IMR-90 (cell line): ENCODE results near the gene CCNL2. TPM values are rescaled to one million over a fixed set of nuclear protein-coding genes. Genes with fewer than 3 reads are reported as not detected.
"Not testable (repeated sequence)": the region's sequence is repeated elsewhere in the genome, so short reads cannot be mapped to it uniquely, and the experiment has no call there.

Source experiments
- ATAC-seq: fragments of 200-7000 bp; cut with Tn5 transposase; 2 replicates; pipeline ENCODE4 v1.9.1; 2020; ENCODE audit warnings: low read depth, mild to moderate bottlenecking, moderate library complexity
- BruUV-seq: library from RNA; stranded (reverse); fragments of 400-500 nt; replicated peaks from 2 replicates; lab custom pipeline; 2021; lab: Mats Ljungman, UMichigan
- CTCF ChIA-PET: fragments of 300-600 bp; formaldehyde crosslinking; extraction: SDS; loops from one replicate; lab custom pipeline; 2021; ENCODE audit warnings: antibody characterized with exemption; lab: Yijun Ruan, JAX
- POLR2A ChIA-PET: fragments of 300-600 bp; sonication (Branson Sonifier 250); formaldehyde crosslinking; loops from one replicate; lab custom pipeline; 2022; ENCODE audit warnings: antibody characterized with exemption; ENCODE audit not compliant: unreplicated experiment; lab: Charles Lee
- DNase-seq: peaks from one replicate; pipeline ENCODE4 v3.0.0; 2013
- H2AFZ ChIP-seq: replicated peaks from 2 replicates; pipeline ENCODE3; 2013; ENCODE audit warnings: low read length, mild to moderate bottlenecking; ENCODE audit not compliant: poor library complexity
- H2AK5ac ChIP-seq: 2 replicates; pipeline ENCODE4 v1.6.1; 2013; ENCODE audit warnings: low read depth, low read length, inconsistent platforms
- H2AK9ac ChIP-seq: replicated peaks from 2 replicates; pipeline ENCODE3; 2013; ENCODE audit warnings: mild to moderate bottlenecking, low read depth, low read length, moderate library complexity; ENCODE audit not compliant: poor library complexity
- H2BK120ac ChIP-seq: 2 replicates; pipeline ENCODE4 v1.6.1; 2013; ENCODE audit warnings: low read depth, low read length, inconsistent platforms
- H2BK15ac ChIP-seq: 3 replicates; pipeline ENCODE4 v1.6.1; 2013; ENCODE audit warnings: low read depth, low read length, inconsistent platforms
- H2BK20ac ChIP-seq: 2 replicates; pipeline ENCODE4 v1.6.1; 2013; ENCODE audit warnings: low read depth, mild to moderate bottlenecking, inconsistent platforms, low read length, moderate library complexity
- H2BK5ac ChIP-seq: 2 replicates; pipeline ENCODE4 v1.6.1; 2013; ENCODE audit warnings: mild to moderate bottlenecking, low read depth, low read length, inconsistent platforms; ENCODE audit not compliant: poor library complexity, severe bottlenecking
- H3K14ac ChIP-seq: replicated peaks from 2 replicates; pipeline ENCODE4 v1.6.1; 2013; ENCODE audit warnings: low read depth, low read length, inconsistent platforms
- H3K18ac ChIP-seq: 2 replicates; pipeline ENCODE4 v1.6.1; 2013; ENCODE audit warnings: low read depth, low read length, control low read depth
- H3K23ac ChIP-seq: 2 replicates; pipeline ENCODE4 v1.6.1; 2013; ENCODE audit warnings: low read depth, low read length, inconsistent platforms
- H3K27ac ChIP-seq: 2 replicates; pipeline ENCODE4 v1.5.1; 2013; ENCODE audit warnings: mild to moderate bottlenecking, control low read depth, low read length; ENCODE audit not compliant: insufficient read depth
- H3K27me3 ChIP-seq: 2 replicates; pipeline ENCODE4 v1.6.1; 2013; ENCODE audit warnings: low read length; ENCODE audit not compliant: control insufficient read depth, insufficient read depth
- H3K36me3 ChIP-seq: 2 replicates; pipeline ENCODE4 v1.6.1; 2013; ENCODE audit warnings: low read length, mixed read lengths; ENCODE audit not compliant: control insufficient read depth, insufficient read depth
- H3K4ac ChIP-seq: 2 replicates; pipeline ENCODE4 v1.6.1; 2013; ENCODE audit warnings: low read depth, low read length, inconsistent platforms
- H3K4me1 ChIP-seq: 2 replicates; pipeline ENCODE4 v1.6.1; 2013; ENCODE audit warnings: low read length, mixed read lengths; ENCODE audit not compliant: control insufficient read depth, insufficient read depth
- H3K4me2 ChIP-seq: 2 replicates; pipeline ENCODE4 v1.6.1; 2013; ENCODE audit warnings: low read depth, mild to moderate bottlenecking, control low read depth, low read length, moderate library complexity
- H3K4me3 ChIP-seq: 2 replicates; pipeline ENCODE4 v1.5.1; 2013; ENCODE audit warnings: low read depth, mild to moderate bottlenecking, control low read depth, low read length, moderate library complexity; ENCODE audit not compliant: insufficient read depth
- H3K56ac ChIP-seq: 2 replicates; pipeline ENCODE4 v1.6.1; 2013; ENCODE audit warnings: low read length, inconsistent platforms; ENCODE audit not compliant: insufficient read depth; ENCODE audit errors: extremely low read depth
- H3K79me1 ChIP-seq, 2 experiments: 2 replicates each; pipeline ENCODE4 v1.6.1; 2013; ENCODE audit warnings: low read length in 2 of 2, inconsistent platforms in 1 of 2, low read depth in 1 of 2
- H3K9ac ChIP-seq: 2 replicates; pipeline ENCODE4 v1.6.1; 2013; ENCODE audit warnings: low read depth, low read length, control low read depth
- H3K9me1 ChIP-seq: 2 replicates; pipeline ENCODE4 v1.6.1; 2013; ENCODE audit warnings: low read length, inconsistent platforms; ENCODE audit not compliant: insufficient read depth
- H3K9me3 ChIP-seq: 2 replicates; pipeline ENCODE4 v1.6.1; 2013; ENCODE audit warnings: low read length; ENCODE audit not compliant: control insufficient read depth, insufficient read depth
- H4K20me1 ChIP-seq: 2 replicates; pipeline ENCODE4 v1.6.1; 2013; ENCODE audit warnings: low read length, inconsistent platforms; ENCODE audit not compliant: insufficient read depth
- H4K5ac ChIP-seq: 2 replicates; pipeline ENCODE4 v1.6.1; 2013; ENCODE audit warnings: mild to moderate bottlenecking, low read depth, low read length, control low read depth
- H4K8ac ChIP-seq, 2 experiments: 2 replicates each; pipeline ENCODE4 v1.6.1; 2013; ENCODE audit warnings: low read depth in 2 of 2, low read length in 2 of 2, control low read depth in 1 of 2, inconsistent platforms in 1 of 2
- H4K91ac ChIP-seq: 2 replicates; pipeline ENCODE4 v1.6.1; 2013; ENCODE audit warnings: low read depth, low read length, inconsistent platforms; ENCODE audit not compliant: insufficient read depth
- WGBS, 2 experiments: methylation state at CpG; one replicate each; pipeline versions ENCODE4 v1.1.5 to v1.1.7; 2013; ENCODE audit warnings: missing lambda C conversion rate in 2 of 2; ENCODE audit not compliant: insufficient read length in 1 of 2; ENCODE audit errors: extremely low coverage in 2 of 2; 5-methylcytosine and 5-hydroxymethylcytosine counted together
- dilution Hi-C: fragments of 300-500 bp; cut with HindIII; formaldehyde crosslinking; loops from one replicate; pipeline ENCODE4 v1.14.3; 2018; ENCODE audit warnings: low sequenced_read_pairs; ENCODE audit not compliant: unreplicated experiment
- in situ Hi-C: fragments of 300-500 bp; cut with MboI; formaldehyde crosslinking; loops from 3 replicates; pipeline ENCODE4 v1.14.3; 2019; ENCODE audit warnings: low sequenced_read_pairs, inconsistent platforms, mixed read lengths
- intact Hi-C: fragments of 100-400 bp; cut with micrococcal nuclease; formaldehyde crosslinking; loops from 2 replicates; pipeline ENCODE4 v1.10.0; 2022
- polyA plus RNA-seq, 3 experiments: library from polyadenylated mRNA; depleted of rRNA; stranded (reverse); fragments of >200 nt; gene quantifications; 2 replicates each; pipeline ENCODE4 v1.2.3, GENCODE V29; 2012; ENCODE audit warnings: low replicate concordance in 1 of 3
- total RNA-seq: library from RNA; depleted of rRNA; stranded (reverse); fragments of >200 nt; gene quantifications from 2 replicates; pipeline ENCODE4 v1.2.3, GENCODE V29; 2012

The CCNL2 gene
- total and polyA plus RNA-seq, 2 of the 4 experiments (the other 2 are of a cell fraction), result 53.9 to 239 TPM

- H3K27me3 ChIP-seq, H3K4ac ChIP-seq, H2AK9ac ChIP-seq, H2BK120ac ChIP-seq, H2BK5ac ChIP-seq, H2AFZ ChIP-seq, H3K23ac ChIP-seq, H3K14ac ChIP-seq, H3K56ac ChIP-seq, H3K4me2 ChIP-seq, H4K8ac ChIP-seq, H2BK20ac ChIP-seq, CTCF ChIA-PET, ATAC-seq, H2AK5ac ChIP-seq, POLR2A ChIA-PET, H3K27ac ChIP-seq, H2BK15ac ChIP-seq, H4K5ac ChIP-seq, H3K9ac ChIP-seq, H3K18ac ChIP-seq, DNase-seq, in situ Hi-C loops, intact Hi-C loops, dilution Hi-C loops, H3K9me3 ChIP-seq, BruUV-seq, H3K4me3 ChIP-seq, H4K91ac ChIP-seq: not testable (repeated sequence)
- Histone ChIP-seq H3K79me1 (peaks cover 22 to 72% of the 10 kb centered on the region in 2 experiments), H3K4me1 (peaks cover 14% of the 10 kb centered on the region), H3K36me3 (peaks cover 44% of the 10 kb centered on the region), H4K20me1 (peaks cover 29% of the 10 kb centered on the region; the same call in 1 of the 2 replicates), H3K9me1 (peaks cover 11% of the 10 kb centered on the region)
- WGBS, 2 experiments, result 94% methylated on average over 3 of the region's 9 CpGs; no CpG with 5 or more reads in 1 of the 2 experiments
These were observed 3.8 kb upstream of the CCNL2 start for GRCh38 chr1:1402901-1403392.
